ENCODE data around the gene EGFL7.

DNA sequence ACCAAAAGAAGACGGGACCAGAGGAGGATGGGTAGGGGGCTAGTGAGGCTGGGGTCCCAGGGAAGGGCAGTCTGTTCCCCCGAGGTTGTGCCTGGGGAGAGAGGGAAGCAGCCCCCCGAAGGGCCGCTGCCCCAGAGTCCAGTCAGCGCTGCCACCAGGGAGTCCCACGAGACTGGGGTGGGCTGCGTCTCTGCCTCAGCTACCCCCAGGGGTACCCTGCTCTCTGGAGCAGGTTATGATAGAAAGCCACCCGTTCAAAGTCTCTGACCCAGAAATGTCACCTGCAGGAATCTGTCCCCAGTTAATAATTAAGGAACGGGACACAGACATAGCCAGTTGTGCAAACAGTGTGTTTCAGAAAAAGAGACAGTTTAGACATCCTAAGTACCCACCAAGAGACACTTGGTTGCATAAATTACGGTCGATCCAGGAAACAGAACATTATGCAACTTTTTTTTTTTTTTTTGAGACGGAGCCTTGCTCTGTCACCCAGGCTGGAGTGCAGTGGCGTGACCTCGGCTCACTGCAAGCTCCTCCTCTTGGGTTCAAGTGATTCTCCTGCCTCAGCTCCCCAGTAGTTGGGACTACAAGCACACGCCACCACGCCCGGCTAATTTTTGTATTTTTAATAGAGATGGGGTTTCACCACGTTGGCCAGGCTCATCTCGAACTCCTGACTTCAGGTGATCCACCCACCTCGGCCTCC lies 35.3 kb downstream of the EGFL7 start:
- TF ChIP-seq, protein P1, sequence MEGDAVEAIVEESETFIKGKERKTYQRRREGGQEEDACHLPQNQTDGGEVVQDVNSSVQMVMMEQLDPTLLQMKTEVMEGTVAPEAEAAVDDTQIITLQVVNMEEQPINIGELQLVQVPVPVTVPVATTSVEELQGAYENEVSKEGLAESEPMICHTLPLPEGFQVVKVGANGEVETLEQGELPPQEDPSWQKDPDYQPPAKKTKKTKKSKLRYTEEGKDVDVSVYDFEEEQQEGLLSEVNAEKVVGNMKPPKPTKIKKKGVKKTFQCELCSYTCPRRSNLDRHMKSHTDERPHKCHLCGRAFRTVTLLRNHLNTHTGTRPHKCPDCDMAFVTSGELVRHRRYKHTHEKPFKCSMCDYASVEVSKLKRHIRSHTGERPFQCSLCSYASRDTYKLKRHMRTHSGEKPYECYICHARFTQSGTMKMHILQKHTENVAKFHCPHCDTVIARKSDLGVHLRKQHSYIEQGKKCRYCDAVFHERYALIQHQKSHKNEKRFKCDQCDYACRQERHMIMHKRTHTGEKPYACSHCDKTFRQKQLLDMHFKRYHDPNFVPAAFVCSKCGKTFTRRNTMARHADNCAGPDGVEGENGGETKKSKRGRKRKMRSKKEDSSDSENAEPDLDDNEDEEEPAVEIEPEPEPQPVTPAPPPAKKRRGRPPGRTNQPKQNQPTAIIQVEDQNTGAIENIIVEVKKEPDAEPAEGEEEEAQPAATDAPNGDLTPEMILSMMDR (conservative IDR thresholded peaks at IDR 0.05 in 1 of 2, IDR thresholded peaks at IDR 0.05 in 1 of 2; ENCODE audit: extremely low read depth in 1 of 2, insufficient read depth in 1 of 2, low read depth in 1 of 2, low read length in 2 of 2), result no peak
- TF ChIP-seq EZH2 (IDR thresholded peaks at IDR 0.05; ENCODE audit: borderline replicate concordance, low read length), result no peak
